HepG2 (cell line): ENCODE results near the gene KIF25. TPM values are rescaled to one million over a fixed set of nuclear protein-coding genes. Genes with fewer than 3 reads are reported as not detected.
A peak's percentile ranks its signal among the peaks of the same experiment; 100 is the strongest.

ENCODE experiments used
- CREB1 ChIP-seq, 2 experiments: fragments of 450-650 bp in 1 of 2; IDR thresholded peaks; 2 replicates each; pipeline ENCODE4 v1.6.1; 2016 to 2017; ENCODE audit warnings: control low read depth in 1 of 2, mild to moderate bottlenecking in 1 of 2, missing compliant biosample characterization in 1 of 2, missing genetic modification characterization in 1 of 2
- HNF4G ChIP-seq, 2 experiments: sonication (generic) in 1 of 2; formaldehyde crosslinking in 1 of 2; IDR thresholded peaks; 2 replicates each; pipeline versions ENCODE4 v1.4.0 to v1.6.1; 2011 to 2020; ENCODE audit warnings: borderline replicate concordance in 2 of 2, low read depth in 2 of 2, mild to moderate bottlenecking in 2 of 2, low read length in 1 of 2, missing genetic modification reagents in 1 of 2, moderate library complexity in 1 of 2
- NR2F2 ChIP-seq: IDR thresholded peaks from 2 replicates; pipeline ENCODE4 v1.6.1; 2012; ENCODE audit warnings: low read depth, inconsistent platforms, borderline replicate concordance
- SPEN ChIP-seq: sonication (generic); formaldehyde crosslinking; IDR thresholded peaks from 2 replicates; pipeline ENCODE4 v1.5.1; 2020; ENCODE audit warnings: low read depth, mild to moderate bottlenecking, missing genetic modification reagents
- XRCC5 ChIP-seq: fragments of 200-400 bp; formaldehyde crosslinking; optimal IDR thresholded peaks from 2 replicates; pipeline ENCODE3; 2017; ENCODE audit warnings: mild to moderate bottlenecking, low read length
- ZSCAN12 ChIP-seq: sonication (generic); formaldehyde crosslinking; IDR thresholded peaks from 2 replicates; pipeline ENCODE4 v1.9.0; 2021; ENCODE audit warnings: mild to moderate bottlenecking, missing genetic modification reagents
- polyA plus RNA-seq, 8 experiments: library from polyadenylated mRNA; depleted of rRNA in 3 of 8; stranded (reverse) in 7 of 8; unstranded in 1 of 8; fragments of >200 nt; fragmentation: Illumina TruSeq in 4 of 8; extraction: Trizol in 4 of 8; gene quantifications; 2 replicates each; pipeline versions ENCODE4 v1.2.1 to v1.2.3, GENCODE V29; 2011 to 2016; ENCODE audit warnings: low read depth in 4 of 8, missing spikeins in 1 of 8, mixed read lengths in 1 of 8; ENCODE audit not compliant: insufficient read depth in 1 of 8
- total RNA-seq, 5 experiments: library from RNA; depleted of rRNA; stranded (reverse); fragments of >200 nt; fragmentation: Illumina TruSeq; extraction: Trizol; gene quantifications; 2 replicates each; pipeline ENCODE4 v1.2.3, GENCODE V29; 2016; ENCODE audit warnings: low read depth in 1 of 5
- TF ChIP-seq, protein P1 (sequence below): sonication (generic); formaldehyde crosslinking; IDR thresholded peaks from 2 replicates; pipeline ENCODE4 v1.5.1; 2020; ENCODE audit warnings: mild to moderate bottlenecking, missing genetic modification reagents, moderate library complexity
- TF ChIP-seq, protein P2 (sequence below): IDR thresholded peaks from 2 replicates; pipeline ENCODE4 v1.6.1; 2016; ENCODE audit warnings: low read depth, borderline replicate concordance
- TF ChIP-seq, protein P3 (sequence below): sonication (generic); formaldehyde crosslinking; IDR thresholded peaks from 2 replicates; pipeline ENCODE4 v1.9.0; 2021; ENCODE audit warnings: missing genetic modification reagents, mild to moderate bottlenecking, borderline replicate concordance

Gene KIF25
- total and polyA plus RNA-seq, 2 of the 13 experiments (the other 11 are each of a cell fraction or from before 2014, with no cell fraction given), result not detected

DNA sequence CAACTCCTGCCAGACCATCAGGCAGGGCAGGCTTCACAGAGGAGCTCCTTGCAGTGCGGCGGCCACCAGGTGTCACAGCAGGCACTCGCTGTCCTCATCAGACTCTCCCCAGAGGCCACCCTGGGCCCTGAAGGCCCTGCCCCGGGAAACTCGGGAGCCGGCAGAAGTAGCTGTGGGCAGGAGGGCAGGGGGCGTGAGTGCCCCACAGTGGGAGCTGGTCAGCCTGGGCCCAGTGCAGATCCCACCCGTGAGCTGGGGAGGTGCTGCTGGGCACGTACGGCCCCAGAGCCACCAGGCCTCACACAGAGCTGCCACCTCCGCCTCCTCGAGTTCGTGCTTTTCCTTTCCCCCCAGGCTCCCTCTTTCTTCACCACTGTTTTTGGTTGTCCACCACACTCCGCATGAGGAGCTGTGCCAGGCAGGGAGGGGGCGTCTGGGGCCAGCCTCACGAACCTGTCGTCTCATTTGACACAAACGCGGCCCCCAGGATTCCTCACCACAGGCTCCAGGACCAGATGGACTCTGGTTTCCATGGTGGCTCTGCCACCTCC, 47.7 kb downstream of the KIF25 start (continued):
- TF ChIP-seq, protein P1, sequence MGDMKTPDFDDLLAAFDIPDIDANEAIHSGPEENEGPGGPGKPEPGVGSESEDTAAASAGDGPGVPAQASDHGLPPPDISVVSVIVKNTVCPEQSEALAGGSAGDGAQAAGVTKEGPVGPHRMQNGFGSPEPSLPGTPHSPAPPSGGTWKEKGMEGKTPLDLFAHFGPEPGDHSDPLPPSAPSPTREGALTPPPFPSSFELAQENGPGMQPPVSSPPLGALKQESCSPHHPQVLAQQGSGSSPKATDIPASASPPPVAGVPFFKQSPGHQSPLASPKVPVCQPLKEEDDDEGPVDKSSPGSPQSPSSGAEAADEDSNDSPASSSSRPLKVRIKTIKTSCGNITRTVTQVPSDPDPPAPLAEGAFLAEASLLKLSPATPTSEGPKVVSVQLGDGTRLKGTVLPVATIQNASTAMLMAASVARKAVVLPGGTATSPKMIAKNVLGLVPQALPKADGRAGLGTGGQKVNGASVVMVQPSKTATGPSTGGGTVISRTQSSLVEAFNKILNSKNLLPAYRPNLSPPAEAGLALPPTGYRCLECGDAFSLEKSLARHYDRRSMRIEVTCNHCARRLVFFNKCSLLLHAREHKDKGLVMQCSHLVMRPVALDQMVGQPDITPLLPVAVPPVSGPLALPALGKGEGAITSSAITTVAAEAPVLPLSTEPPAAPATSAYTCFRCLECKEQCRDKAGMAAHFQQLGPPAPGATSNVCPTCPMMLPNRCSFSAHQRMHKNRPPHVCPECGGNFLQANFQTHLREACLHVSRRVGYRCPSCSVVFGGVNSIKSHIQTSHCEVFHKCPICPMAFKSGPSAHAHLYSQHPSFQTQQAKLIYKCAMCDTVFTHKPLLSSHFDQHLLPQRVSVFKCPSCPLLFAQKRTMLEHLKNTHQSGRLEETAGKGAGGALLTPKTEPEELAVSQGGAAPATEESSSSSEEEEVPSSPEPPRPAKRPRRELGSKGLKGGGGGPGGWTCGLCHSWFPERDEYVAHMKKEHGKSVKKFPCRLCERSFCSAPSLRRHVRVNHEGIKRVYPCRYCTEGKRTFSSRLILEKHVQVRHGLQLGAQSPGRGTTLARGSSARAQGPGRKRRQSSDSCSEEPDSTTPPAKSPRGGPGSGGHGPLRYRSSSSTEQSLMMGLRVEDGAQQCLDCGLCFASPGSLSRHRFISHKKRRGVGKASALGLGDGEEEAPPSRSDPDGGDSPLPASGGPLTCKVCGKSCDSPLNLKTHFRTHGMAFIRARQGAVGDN (CRISPR knock-in tag), result peak; percentile 73
- no peak for TF ChIP-seq CREB1 (IDR thresholded peaks at IDR 0.05)
- TF ChIP-seq CREB1 (CRISPR knock-in tag; IDR thresholded peaks at IDR 0.05), result no peak
- TF ChIP-seq, protein P2, sequence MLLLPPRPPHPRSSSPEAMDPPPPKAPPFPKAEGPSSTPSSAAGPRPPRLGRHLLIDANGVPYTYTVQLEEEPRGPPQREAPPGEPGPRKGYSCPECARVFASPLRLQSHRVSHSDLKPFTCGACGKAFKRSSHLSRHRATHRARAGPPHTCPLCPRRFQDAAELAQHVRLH (CRISPR knock-in tag), result no peak
- TF ChIP-seq HNF4G (IDR thresholded peaks at IDR 0.05; ENCODE audit: borderline replicate concordance, low read depth, low read length), result no peak
- 0 out of 2 replicates have a peak, but pooled peaks have one; percentile 29 for TF ChIP-seq HNF4G (CRISPR knock-in tag; IDR thresholded peaks at IDR 0.05; ENCODE audit: borderline replicate concordance, low read depth)
- TF ChIP-seq XRCC5, result peak; percentile 58
- TF ChIP-seq NR2F2, result no peak
- no peak for TF ChIP-seq ZSCAN12
- TF ChIP-seq, protein P3, sequence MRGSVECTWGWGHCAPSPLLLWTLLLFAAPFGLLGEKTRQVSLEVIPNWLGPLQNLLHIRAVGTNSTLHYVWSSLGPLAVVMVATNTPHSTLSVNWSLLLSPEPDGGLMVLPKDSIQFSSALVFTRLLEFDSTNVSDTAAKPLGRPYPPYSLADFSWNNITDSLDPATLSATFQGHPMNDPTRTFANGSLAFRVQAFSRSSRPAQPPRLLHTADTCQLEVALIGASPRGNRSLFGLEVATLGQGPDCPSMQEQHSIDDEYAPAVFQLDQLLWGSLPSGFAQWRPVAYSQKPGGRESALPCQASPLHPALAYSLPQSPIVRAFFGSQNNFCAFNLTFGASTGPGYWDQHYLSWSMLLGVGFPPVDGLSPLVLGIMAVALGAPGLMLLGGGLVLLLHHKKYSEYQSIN (CRISPR knock-in tag), result no peak
- TF ChIP-seq SPEN (CRISPR knock-in tag), result 0 out of 2 replicates have a peak, but pooled peaks have one; percentile 38
- TF ChIP-seq, all 625 proteins: peak for 32
